K562 (cell line): ENCODE data around the gene KAT7. TPM values are rescaled to one million over a fixed set of nuclear protein-coding genes. Genes with fewer than 3 reads are reported as not detected.

Experiments
- CBX5 ChIP-seq: IDR thresholded peaks from 2 replicates; pipeline ENCODE4 v1.6.1; 2014; ENCODE audit warnings: low read depth, borderline replicate concordance
- CREM ChIP-seq: IDR thresholded peaks from 2 replicates; pipeline ENCODE4 v1.6.1; 2014; ENCODE audit warnings: antibody characterized with exemption, low read depth
- DPF2 ChIP-seq: fragments of 450-650 bp; IDR thresholded peaks from 2 replicates; pipeline ENCODE4 v1.6.1; 2016
- FOXA1 ChIP-seq: fragments of 450-650 bp; IDR thresholded peaks from 2 replicates; pipeline ENCODE4 v1.6.1; 2016; ENCODE audit warnings: mild to moderate bottlenecking, borderline replicate concordance
- GABPA ChIP-seq: fragments of 200-800 bp; sonication (Bioruptor generic); conservative IDR thresholded peaks from 2 replicates; pipeline ENCODE4 v1.6.1; 2016; ENCODE audit warnings: low read depth, missing genetic modification characterization, missing compliant biosample characterization
- ILK ChIP-seq: fragments of 450-650 bp; IDR thresholded peaks from 2 replicates; pipeline ENCODE4 v1.6.1; 2016; ENCODE audit warnings: missing genetic modification characterization, low read depth, mild to moderate bottlenecking, missing compliant biosample characterization, moderate library complexity, borderline replicate concordance
- KAT7 ChIP-seq: sonication (generic); formaldehyde crosslinking; IDR thresholded peaks from 2 replicates; pipeline ENCODE4 v1.8.0; 2022; ENCODE audit warnings: missing genetic modification reagents, mild to moderate bottlenecking, borderline replicate concordance
- MEF2D ChIP-seq: conservative IDR thresholded peaks from 2 replicates; pipeline ENCODE4 v1.6.1; 2016; ENCODE audit warnings: low read depth, missing genetic modification characterization, missing compliant biosample characterization
- MYC ChIP-seq, 2 experiments: fragments of 250-450 bp in 1 of 2; sonication (Bioruptor Pico) in 1 of 2; IDR thresholded peaks; 2 replicates each; pipeline versions ENCODE4 v1.5.1 to v1.6.1; 2012 to 2021; ENCODE audit warnings: low read depth in 2 of 2, borderline replicate concordance in 1 of 2, improper control_type of control experiment in 1 of 2, low read length in 1 of 2, mild to moderate bottlenecking in 1 of 2, moderate library complexity in 1 of 2
- POLR3A ChIP-seq: IDR thresholded peaks from 2 replicates; pipeline ENCODE4 v1.6.1; 2011; ENCODE audit warnings: borderline replicate concordance, mild to moderate bottlenecking, moderate library complexity; ENCODE audit not compliant: insufficient read length, insufficient read depth; ENCODE audit errors: extremely low read depth
- RAD21 ChIP-seq, 2 experiments: fragments of 250-450 bp in 1 of 2; fragments of 450-650 bp in 1 of 2; sonication (Bioruptor Pico) in 1 of 2; formaldehyde crosslinking in 1 of 2; IDR thresholded peaks in 1 of 2; conservative IDR thresholded peaks in 1 of 2; 2 replicates each; pipeline versions ENCODE4 v1.4.0 to v1.8.0; 2020 to 2022; ENCODE audit warnings: mild to moderate bottlenecking in 2 of 2, moderate library complexity in 1 of 2
- RFX7 ChIP-seq: fragments of 250-450 bp; sonication (Bioruptor Pico); IDR thresholded peaks from 2 replicates; pipeline ENCODE4 v1.5.1; 2021; ENCODE audit warnings: mild to moderate bottlenecking
- RNF2 ChIP-seq: sonication (generic); IDR thresholded peaks from 2 replicates; pipeline ENCODE4 v1.6.1; 2016
- SMAD2 ChIP-seq: fragments of 150-350 bp; IDR thresholded peaks from 2 replicates; pipeline ENCODE4 v1.6.1; 2014; ENCODE audit warnings: low read depth, mild to moderate bottlenecking, low read length
- TRIM24 ChIP-seq, 2 experiments: fragments of 450-650 bp; IDR thresholded peaks; 2 replicates each; pipeline ENCODE4 v1.6.1; 2016
- TRIM28 ChIP-seq: fragments of 450-650 bp; IDR thresholded peaks from 2 replicates; pipeline ENCODE4 v1.6.1; 2017
- ZBTB7A ChIP-seq: IDR thresholded peaks from 2 replicates; pipeline ENCODE4 v1.6.1; 2011; ENCODE audit warnings: low read depth, mild to moderate bottlenecking, low read length, moderate library complexity, borderline replicate concordance; ENCODE audit not compliant: control insufficient read depth
- ZNF175 ChIP-seq: fragments of 200-800 bp; sonication (Bioruptor generic); IDR thresholded peaks from 2 replicates; pipeline ENCODE4 v1.6.1; 2016; ENCODE audit warnings: low read depth, mild to moderate bottlenecking, missing genetic modification characterization, missing compliant biosample characterization
- ZNF263 ChIP-seq: sonication (generic); formaldehyde crosslinking; IDR thresholded peaks from 2 replicates; pipeline ENCODE4 v1.8.0; 2022; ENCODE audit warnings: mild to moderate bottlenecking, missing genetic modification reagents, borderline replicate concordance
- ZZZ3 ChIP-seq: fragments of 450-650 bp; IDR thresholded peaks from 2 replicates; pipeline ENCODE4 v1.6.1; 2016; ENCODE audit warnings: antibody characterized with exemption, mild to moderate bottlenecking, moderate library complexity
- polyA plus RNA-seq, 8 experiments: library from polyadenylated mRNA; depleted of rRNA in 4 of 8; stranded (reverse) in 5 of 8; unstranded in 3 of 8; fragments of >200 nt; fragmentation: Nextera tagmentation in 2 of 8; fragmentation: Illumina TruSeq in 1 of 8; extraction: Ambion mirVana in 2 of 8; extraction: Trizol in 1 of 8; gene quantifications; 2 replicates each; pipeline versions ENCODE4 v1.2.1 to v1.2.3, GENCODE V29; 2011 to 2014; ENCODE audit warnings: inconsistent platforms in 1 of 8, missing spikeins in 1 of 8
- total RNA-seq, 7 experiments: library from RNA; depleted of rRNA in 6 of 7; stranded (reverse); fragments of >200 nt in 6 of 7; fragmentation: Illumina TruSeq in 2 of 7; extraction: Trizol in 2 of 7; gene quantifications; 2 replicates each; pipeline versions ENCODE4 v1.2.1 to v1.2.3, GENCODE V29; 2011 to 2021; ENCODE audit warnings: low replicate concordance in 1 of 7
- TF ChIP-seq, protein P1 (sequence below): fragments of 450-650 bp; IDR thresholded peaks from 2 replicates; pipeline ENCODE4 v1.6.1; 2018; ENCODE audit not compliant: partially characterized antibody
- TF ChIP-seq, protein P2 (sequence below): sonication (generic); formaldehyde crosslinking; IDR thresholded peaks from 2 replicates; pipeline ENCODE4 v1.9.0; 2022; ENCODE audit warnings: mild to moderate bottlenecking, missing genetic modification reagents
- TF ChIP-seq, protein P3 (sequence below): fragments of 250-450 bp; sonication (Bioruptor Pico); IDR thresholded peaks from 2 replicates; pipeline ENCODE4 v1.5.0; 2020; ENCODE audit warnings: mild to moderate bottlenecking

KAT7 gene
- total and polyA plus RNA-seq, 9 of the 15 experiments (the other 6 are each of a cell fraction or from before 2014, with no cell fraction given) = 10.8 to 57.3 (median 34.8) TPM

DNA sequence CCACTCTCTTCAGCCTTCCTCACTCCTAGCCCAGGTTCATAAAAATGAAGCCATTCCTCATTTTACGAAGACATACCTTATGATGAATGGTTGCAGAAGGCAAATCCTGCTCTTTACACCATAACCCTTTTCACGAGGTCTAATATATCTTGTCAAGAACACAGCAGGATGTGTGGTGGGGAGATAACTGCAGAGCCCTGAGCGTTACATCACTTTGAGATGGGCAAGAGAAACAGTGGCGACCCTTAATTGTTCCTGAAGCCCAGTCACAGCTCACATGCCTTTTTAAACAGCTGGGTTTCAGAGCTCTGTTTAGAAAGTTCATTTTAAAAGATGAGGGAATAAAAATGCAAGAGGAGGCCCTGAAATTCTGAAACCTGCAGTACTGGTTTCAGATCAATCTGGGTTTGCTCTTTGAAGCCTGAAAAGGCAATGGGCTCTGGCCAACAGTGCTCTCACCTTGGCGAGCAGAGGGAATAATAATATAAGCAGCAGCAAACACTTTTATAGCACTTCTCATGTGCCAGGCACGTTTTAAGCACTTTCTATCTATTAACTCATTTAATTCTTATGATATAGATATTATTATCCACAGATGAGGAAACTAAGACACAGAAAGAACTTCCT is 27.4 kb upstream of the KAT7 start (continued):
- TF ChIP-seq MYC (IDR thresholded peaks at IDR 0.05; ENCODE audit: low read depth, low read length) = peak; percentile 76
- TF ChIP-seq MYC (CRISPR knock-in tag; IDR thresholded peaks at IDR 0.05; ENCODE audit: borderline replicate concordance, low read depth) = no peak
- TF ChIP-seq, protein P1, sequence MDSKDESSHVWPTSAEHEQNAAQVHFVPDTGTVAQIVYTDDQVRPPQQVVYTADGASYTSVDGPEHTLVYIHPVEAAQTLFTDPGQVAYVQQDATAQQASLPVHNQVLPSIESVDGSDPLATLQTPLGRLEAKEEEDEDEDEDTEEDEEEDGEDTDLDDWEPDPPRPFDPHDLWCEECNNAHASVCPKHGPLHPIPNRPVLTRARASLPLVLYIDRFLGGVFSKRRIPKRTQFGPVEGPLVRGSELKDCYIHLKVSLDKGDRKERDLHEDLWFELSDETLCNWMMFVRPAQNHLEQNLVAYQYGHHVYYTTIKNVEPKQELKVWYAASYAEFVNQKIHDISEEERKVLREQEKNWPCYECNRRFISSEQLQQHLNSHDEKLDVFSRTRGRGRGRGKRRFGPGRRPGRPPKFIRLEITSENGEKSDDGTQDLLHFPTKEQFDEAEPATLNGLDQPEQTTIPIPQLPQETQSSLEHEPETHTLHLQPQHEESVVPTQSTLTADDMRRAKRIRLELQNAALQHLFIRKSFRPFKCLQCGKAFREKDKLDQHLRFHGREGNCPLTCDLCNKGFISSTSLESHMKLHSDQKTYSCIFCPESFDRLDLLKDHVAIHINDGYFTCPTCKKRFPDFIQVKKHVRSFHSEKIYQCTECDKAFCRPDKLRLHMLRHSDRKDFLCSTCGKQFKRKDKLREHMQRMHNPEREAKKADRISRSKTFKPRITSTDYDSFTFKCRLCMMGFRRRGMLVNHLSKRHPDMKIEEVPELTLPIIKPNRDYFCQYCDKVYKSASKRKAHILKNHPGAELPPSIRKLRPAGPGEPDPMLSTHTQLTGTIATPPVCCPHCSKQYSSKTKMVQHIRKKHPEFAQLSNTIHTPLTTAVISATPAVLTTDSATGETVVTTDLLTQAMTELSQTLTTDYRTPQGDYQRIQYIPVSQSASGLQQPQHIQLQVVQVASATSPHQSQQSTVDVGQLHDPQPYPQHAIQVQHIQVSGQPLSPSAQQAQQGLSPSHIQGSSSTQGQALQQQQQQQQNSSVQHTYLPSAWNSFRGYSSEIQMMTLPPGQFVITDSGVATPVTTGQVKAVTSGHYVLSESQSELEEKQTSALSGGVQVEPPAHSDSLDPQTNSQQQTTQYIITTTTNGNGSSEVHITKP = no peak
- peak; percentile 90 for TF ChIP-seq DPF2
- TF ChIP-seq ILK = no peak
- TF ChIP-seq CREM = peak; percentile 49; the same call in 1 of the 2 replicates
- TF ChIP-seq MEF2D (tag) = no peak
- no peak for TF ChIP-seq ZZZ3
- TF ChIP-seq KAT7 (CRISPR knock-in tag) = peak; percentile 33; the same call in 1 of the 2 replicates
- TF ChIP-seq RNF2 = peak; percentile 74; the same call in 1 of the 2 replicates
- TF ChIP-seq POLR3A = no peak
- no peak for TF ChIP-seq GABPA (tag)
- no peak for TF ChIP-seq ZNF263
- TF ChIP-seq, protein P2, sequence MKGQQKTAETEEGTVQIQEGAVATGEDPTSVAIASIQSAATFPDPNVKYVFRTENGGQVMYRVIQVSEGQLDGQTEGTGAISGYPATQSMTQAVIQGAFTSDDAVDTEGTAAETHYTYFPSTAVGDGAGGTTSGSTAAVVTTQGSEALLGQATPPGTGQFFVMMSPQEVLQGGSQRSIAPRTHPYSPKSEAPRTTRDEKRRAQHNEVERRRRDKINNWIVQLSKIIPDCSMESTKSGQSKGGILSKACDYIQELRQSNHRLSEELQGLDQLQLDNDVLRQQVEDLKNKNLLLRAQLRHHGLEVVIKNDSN (CRISPR knock-in tag) = no peak
- no peak for TF ChIP-seq RFX7
- TF ChIP-seq ZNF175 (CRISPR knock-in tag) = no peak
- no peak for TF ChIP-seq TRIM28
- no peak for TF ChIP-seq CBX5
- 0 out of 4 replicates have a peak, but pooled peaks of 1 of the 2 experiments have one; percentile 19 for TF ChIP-seq RAD21 (CRISPR knock-in tag; conservative IDR thresholded peaks at IDR 0.05 in 1 of 2, IDR thresholded peaks at IDR 0.05 in 1 of 2)
- TF ChIP-seq, protein P3, sequence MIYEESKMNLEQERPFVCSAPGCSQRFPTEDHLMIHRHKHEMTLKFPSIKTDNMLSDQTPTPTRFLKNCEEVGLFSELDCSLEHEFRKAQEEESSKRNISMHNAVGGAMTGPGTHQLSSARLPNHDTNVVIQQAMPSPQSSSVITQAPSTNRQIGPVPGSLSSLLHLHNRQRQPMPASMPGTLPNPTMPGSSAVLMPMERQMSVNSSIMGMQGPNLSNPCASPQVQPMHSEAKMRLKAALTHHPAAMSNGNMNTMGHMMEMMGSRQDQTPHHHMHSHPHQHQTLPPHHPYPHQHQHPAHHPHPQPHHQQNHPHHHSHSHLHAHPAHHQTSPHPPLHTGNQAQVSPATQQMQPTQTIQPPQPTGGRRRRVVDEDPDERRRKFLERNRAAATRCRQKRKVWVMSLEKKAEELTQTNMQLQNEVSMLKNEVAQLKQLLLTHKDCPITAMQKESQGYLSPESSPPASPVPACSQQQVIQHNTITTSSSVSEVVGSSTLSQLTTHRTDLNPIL = no peak
- TF ChIP-seq SMAD2 = no peak
- peak; percentile 70; the same call in 1 of the 2 replicates for TF ChIP-seq ZBTB7A
- TF ChIP-seq FOXA1 = no peak
- TF ChIP-seq TRIM24 (IDR thresholded peaks at IDR 0.05) = peak; percentile 51 to 66
